A549 (cell line): Measurements from ENCODE around the gene TFE3. TPM values are rescaled to one million over a fixed set of nuclear protein-coding genes. Genes with fewer than 3 reads are reported as not detected.
A peak's percentile ranks its signal among the peaks of the same experiment; 100 is the strongest.

Experiments used
- ATAC-seq, 2 experiments: fragments of 200-7000 bp in 1 of 2; fragments of >200 bp in 1 of 2; cut with Nextera tagmentation in 1 of 2; cut with Tn5 transposase in 1 of 2; 3 replicates each; pipeline versions ENCODE4 v1.8.0 to v1.9.1; 2018 to 2020; ENCODE audit warnings: mild to moderate bottlenecking in 1 of 2, moderate library complexity in 1 of 2
- CTCF ChIA-PET: fragments of 300-600 bp; sonication (Branson Sonifier 250); formaldehyde crosslinking; extraction: SDS; loops from one replicate; lab custom pipeline; 2021; ENCODE audit warnings: antibody characterized with exemption, inconsistent platforms; lab: Yijun Ruan, JAX
- POLR2A ChIA-PET: fragments of 350-600 bp; formaldehyde crosslinking; extraction: SDS; loops from one replicate; lab custom pipeline; 2021; ENCODE audit warnings: antibody characterized with exemption, inconsistent platforms; lab: Yijun Ruan, JAX
- DNase-seq, 2 experiments: peaks; one replicate each; pipeline versions ENCODE4 v3.0.0 to v3.0.0-alpha.2; 2011 to 2016; ENCODE audit warnings: low read depth in 1 of 2, low spot score in 1 of 2
- FAIRE-seq: peaks from 2 replicates; lab custom pipeline; 2011; peaks lifted over from hg19 to GRCh38; lab: Jason Lieb, UNC
- H3K27ac ChIP-seq, 2 experiments: fragments of >200 bp; sonication (Bioruptor Twin); formaldehyde crosslinking; 3 replicates each; pipeline ENCODE4 v1.5.1; 2016 to 2017
- H3K4me1 ChIP-seq: fragments of >200 bp; sonication (Bioruptor Twin); formaldehyde crosslinking; 3 replicates; pipeline ENCODE4 v1.6.1; 2016
- H3K4me2 ChIP-seq: fragments of >200 bp; sonication (Bioruptor Twin); formaldehyde crosslinking; 3 replicates; pipeline ENCODE4 v1.6.1; 2016
- H3K4me3 ChIP-seq: fragments of >200 bp; sonication (Bioruptor Twin); formaldehyde crosslinking; 3 replicates; pipeline ENCODE4 v1.5.1; 2016
- H3K9me3 ChIP-seq: fragments of >200 bp; sonication (Bioruptor Twin); formaldehyde crosslinking; 3 replicates; pipeline ENCODE4 v1.6.1; 2016
- CBX2 ChIP-seq: fragments of 200-600 bp; sonication (generic); IDR thresholded peaks from 2 replicates; pipeline ENCODE4 v1.6.1; 2016; ENCODE audit warnings: low read depth, mild to moderate bottlenecking, borderline replicate concordance
- CBX8 ChIP-seq: fragments of 200-600 bp; sonication (generic); IDR thresholded peaks from 2 replicates; pipeline ENCODE4 v1.6.1; 2016
- CEBPB ChIP-seq, 2 experiments: fragments of >200 bp in 1 of 2; sonication (Bioruptor Twin) in 1 of 2; formaldehyde crosslinking in 1 of 2; IDR thresholded peaks; 2 replicates each; pipeline ENCODE4 v1.6.1; 2012 to 2016
- E2F6 ChIP-seq: IDR thresholded peaks from 2 replicates; pipeline ENCODE4 v1.6.1; 2012; ENCODE audit warnings: low read depth, borderline replicate concordance
- EHF ChIP-seq: fragments of 250-450 bp; sonication (Bioruptor Pico); IDR thresholded peaks from 2 replicates; pipeline ENCODE4 v1.5.0; 2020; ENCODE audit warnings: mild to moderate bottlenecking
- EHMT2 ChIP-seq: fragments of 200-600 bp; sonication (generic); IDR thresholded peaks from 2 replicates; pipeline ENCODE4 v1.6.1; 2016; ENCODE audit warnings: antibody characterized with exemption, low read depth, mild to moderate bottlenecking, moderate library complexity
- ELK1 ChIP-seq: fragments of 150-350 bp; IDR thresholded peaks from 2 replicates; pipeline ENCODE4 v1.6.1; 2014; ENCODE audit warnings: low read depth, mild to moderate bottlenecking, low read length
- EP300 ChIP-seq, 2 experiments: fragments of >200 bp; sonication (Bioruptor Twin); formaldehyde crosslinking; IDR thresholded peaks; 2 replicates in 1 of 2; 3 replicates in 1 of 2; pipeline ENCODE4 v1.6.1; 2016 to 2017
- FOSL2 ChIP-seq, 2 experiments: fragments of 450-650 bp in 1 of 2; fragments of >200 bp in 1 of 2; sonication (Bioruptor Twin) in 1 of 2; formaldehyde crosslinking; IDR thresholded peaks; 2 replicates each; pipeline versions ENCODE4 v1.5.0 to v1.6.1; 2016 to 2020; ENCODE audit warnings: mild to moderate bottlenecking in 1 of 2, moderate library complexity in 1 of 2
- HDAC2 ChIP-seq: fragments of 200-600 bp; sonication (generic); IDR thresholded peaks from 2 replicates; pipeline ENCODE4 v1.6.1; 2016
- HEYL ChIP-seq: fragments of 250-450 bp; sonication (Bioruptor Pico); IDR thresholded peaks from 2 replicates; pipeline ENCODE4 v1.8.0; 2021; ENCODE audit warnings: mild to moderate bottlenecking, moderate library complexity
- HOXA7 ChIP-seq: fragments of 250-450 bp; sonication (Bioruptor Pico); IDR thresholded peaks from 2 replicates; pipeline ENCODE4 v1.5.0; 2020; ENCODE audit warnings: mild to moderate bottlenecking, moderate library complexity
- KDM1A ChIP-seq: fragments of 200-600 bp; sonication (generic); IDR thresholded peaks from 2 replicates; pipeline ENCODE4 v1.6.1; 2016; ENCODE audit warnings: low read depth, mild to moderate bottlenecking
- MAFK ChIP-seq: fragments of 450-650 bp; IDR thresholded peaks from 2 replicates; pipeline ENCODE4 v1.6.1; 2014; ENCODE audit not compliant: partially characterized antibody
- MAZ ChIP-seq: fragments of 150-350 bp; IDR thresholded peaks from 2 replicates; pipeline ENCODE4 v1.6.1; 2014; ENCODE audit warnings: antibody characterized with exemption, low read depth, low read length, borderline replicate concordance
- NFE2L2 ChIP-seq: fragments of 150-350 bp; conservative IDR thresholded peaks from 2 replicates; pipeline ENCODE4 v1.6.1; 2014; ENCODE audit warnings: low read length
- PBX3 ChIP-seq: IDR thresholded peaks from 2 replicates; pipeline ENCODE4 v1.6.1; 2012
- RAD21 ChIP-seq, 2 experiments: fragments of >200 bp in 1 of 2; sonication (Bioruptor Twin) in 1 of 2; formaldehyde crosslinking in 1 of 2; IDR thresholded peaks in 1 of 2; conservative IDR thresholded peaks in 1 of 2; 2 replicates in 1 of 2; 3 replicates in 1 of 2; pipeline ENCODE4 v1.6.1; 2012 to 2018; ENCODE audit warnings: inconsistent platforms in 1 of 2
- RNF2 ChIP-seq: fragments of 200-600 bp; sonication (generic); IDR thresholded peaks from 2 replicates; pipeline ENCODE4 v1.6.1; 2016; ENCODE audit warnings: low read depth, mild to moderate bottlenecking, antibody characterized with exemption, moderate library complexity, borderline replicate concordance
- SREBF2 ChIP-seq: fragments of 450-650 bp; IDR thresholded peaks from 2 replicates; pipeline ENCODE4 v1.6.1; 2014; ENCODE audit warnings: mild to moderate bottlenecking, moderate library complexity
- ZC3H11A ChIP-seq: fragments of 450-650 bp; IDR thresholded peaks from 2 replicates; pipeline ENCODE4 v1.6.1; 2014; ENCODE audit warnings: antibody characterized with exemption, mild to moderate bottlenecking
- ZFP36 ChIP-seq: fragments of 450-650 bp; IDR thresholded peaks from 2 replicates; pipeline ENCODE4 v1.6.1; 2014; ENCODE audit warnings: borderline replicate concordance; ENCODE audit not compliant: partially characterized antibody
- ZSCAN20 ChIP-seq: fragments of 250-450 bp; sonication (Bioruptor Pico); IDR thresholded peaks from 2 replicates; pipeline ENCODE4 v1.8.0; 2022; ENCODE audit warnings: mild to moderate bottlenecking, moderate library complexity
- WGBS: methylation state at CpG from one replicate; pipeline ENCODE4 v1.1.6; 2017; ENCODE audit errors: missing lambda C conversion rate; 5-methylcytosine and 5-hydroxymethylcytosine counted together
- polyA plus RNA-seq, 4 experiments: library from polyadenylated mRNA; depleted of rRNA in 3 of 4; stranded (reverse); fragments of >200 nt; fragmentation: RNase III in 1 of 4; extraction: RNeasy Plus Mini Kit Qiagen cat#74134 plus additional on column Dnase treatment in 1 of 4; gene quantifications; 2 replicates in 3 of 4; 3 replicates in 1 of 4; pipeline ENCODE4 v1.2.3, GENCODE V29; 2011 to 2017
- TF ChIP-seq, protein P1 (sequence below): fragments of 200-600 bp; sonication (generic); IDR thresholded peaks from 2 replicates; pipeline ENCODE4 v1.6.1; 2016; ENCODE audit warnings: antibody characterized with exemption, mild to moderate bottlenecking, moderate library complexity
- TF ChIP-seq, protein P2 (sequence below): fragments of 250-450 bp; sonication (Bioruptor Pico); IDR thresholded peaks from 2 replicates; pipeline ENCODE4 v1.5.0; 2021; ENCODE audit warnings: mild to moderate bottlenecking, moderate library complexity, borderline replicate concordance

The TFE3 gene
- polyA plus RNA-seq, 2 of the 4 experiments (the other 2 are of a cell fraction): 16.1 to 56.3 TPM

GRCh38 chrX:48998391-48998790 lies 44.8 kb downstream of the TFE3 start:
- TF ChIP-seq, protein P1, sequence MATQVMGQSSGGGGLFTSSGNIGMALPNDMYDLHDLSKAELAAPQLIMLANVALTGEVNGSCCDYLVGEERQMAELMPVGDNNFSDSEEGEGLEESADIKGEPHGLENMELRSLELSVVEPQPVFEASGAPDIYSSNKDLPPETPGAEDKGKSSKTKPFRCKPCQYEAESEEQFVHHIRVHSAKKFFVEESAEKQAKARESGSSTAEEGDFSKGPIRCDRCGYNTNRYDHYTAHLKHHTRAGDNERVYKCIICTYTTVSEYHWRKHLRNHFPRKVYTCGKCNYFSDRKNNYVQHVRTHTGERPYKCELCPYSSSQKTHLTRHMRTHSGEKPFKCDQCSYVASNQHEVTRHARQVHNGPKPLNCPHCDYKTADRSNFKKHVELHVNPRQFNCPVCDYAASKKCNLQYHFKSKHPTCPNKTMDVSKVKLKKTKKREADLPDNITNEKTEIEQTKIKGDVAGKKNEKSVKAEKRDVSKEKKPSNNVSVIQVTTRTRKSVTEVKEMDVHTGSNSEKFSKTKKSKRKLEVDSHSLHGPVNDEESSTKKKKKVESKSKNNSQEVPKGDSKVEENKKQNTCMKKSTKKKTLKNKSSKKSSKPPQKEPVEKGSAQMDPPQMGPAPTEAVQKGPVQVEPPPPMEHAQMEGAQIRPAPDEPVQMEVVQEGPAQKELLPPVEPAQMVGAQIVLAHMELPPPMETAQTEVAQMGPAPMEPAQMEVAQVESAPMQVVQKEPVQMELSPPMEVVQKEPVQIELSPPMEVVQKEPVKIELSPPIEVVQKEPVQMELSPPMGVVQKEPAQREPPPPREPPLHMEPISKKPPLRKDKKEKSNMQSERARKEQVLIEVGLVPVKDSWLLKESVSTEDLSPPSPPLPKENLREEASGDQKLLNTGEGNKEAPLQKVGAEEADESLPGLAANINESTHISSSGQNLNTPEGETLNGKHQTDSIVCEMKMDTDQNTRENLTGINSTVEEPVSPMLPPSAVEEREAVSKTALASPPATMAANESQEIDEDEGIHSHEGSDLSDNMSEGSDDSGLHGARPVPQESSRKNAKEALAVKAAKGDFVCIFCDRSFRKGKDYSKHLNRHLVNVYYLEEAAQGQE: no peak
- TF ChIP-seq FOSL2 (IDR thresholded peaks at IDR 0.05): no peak
- TF ChIP-seq FOSL2 (CRISPR knock-in tag; IDR thresholded peaks at IDR 0.05): no peak
- no peak for TF ChIP-seq CEBPB (IDR thresholded peaks at IDR 0.05)
- no peak for TF ChIP-seq HOXA7 (CRISPR knock-in tag)
- no peak for TF ChIP-seq MAZ
- no peak for TF ChIP-seq RNF2
- TF ChIP-seq EHF (CRISPR knock-in tag): no peak
- no peak for TF ChIP-seq NFE2L2
- TF ChIP-seq ZSCAN20 (CRISPR knock-in tag): no peak
- no peak for TF ChIP-seq EP300 (IDR thresholded peaks at IDR 0.05)
- no peak for TF ChIP-seq EHMT2
- no peak for TF ChIP-seq MAFK
- no peak for TF ChIP-seq KDM1A
- TF ChIP-seq CBX2: no peak
- TF ChIP-seq CBX8: no peak
- no peak for TF ChIP-seq HEYL (CRISPR knock-in tag)
- no peak overlapping the region for H3K4me2 ChIP-seq
- ChIA-PET POLR2A (no interaction called here), CTCF (interaction anchor here (1.2 kb wide), 1 partner anchor 45 kb away, joined by 4 read pairs; no protein-coding TSS in a partner anchor)
- ATAC-seq (peak in 1 of 2 experiments; percentile 39; a peak in 3 of 6 replicates), DNase-seq (peak in 1 of 2 experiments; percentile 30), FAIRE-seq (peak; percentile 87)
- WGBS: 75% methylated on average over 4 of the region's 4 CpGs
- H3K27ac ChIP-seq: no peak overlapping the region
- peaks cover 5% of the 10 kb centered on the region; the same call in 1 of the 3 replicates for H3K4me1 ChIP-seq
- no peak overlapping the region for H3K4me3 ChIP-seq
- no peaks in the 10 kb centered on the region for H3K9me3 ChIP-seq

- Histone ChIP-seq H3K27ac (no peak overlapping the region), H3K4me1 (peaks cover 5% of the 10 kb centered on the region; the same call in 1 of the 3 replicates), H3K4me2 (no peak overlapping the region), H3K9me3 (no peaks in the 10 kb centered on the region)
- WGBS: 100% methylated on average over 1 of the region's 1 CpG
- ChIA-PET POLR2A (no interaction called here), CTCF (no interaction called here)
- DNase-seq: no peak
- no peak for ATAC-seq
- no peak for TF ChIP-seq HDAC2
- TF ChIP-seq SREBF2: no peak
- TF ChIP-seq ZSCAN20 (CRISPR knock-in tag): no peak
- no peak for TF ChIP-seq CEBPB (IDR thresholded peaks at IDR 0.05)
- no peak for TF ChIP-seq ELK1
- no peak for TF ChIP-seq RAD21 (conservative IDR thresholded peaks at IDR 0.05 in 1 of 2, IDR thresholded peaks at IDR 0.05 in 1 of 2)
- no peak for TF ChIP-seq E2F6
- no peak for TF ChIP-seq MAZ
- TF ChIP-seq PBX3: no peak
- no peak for TF ChIP-seq ZFP36
- TF ChIP-seq, protein P2, sequence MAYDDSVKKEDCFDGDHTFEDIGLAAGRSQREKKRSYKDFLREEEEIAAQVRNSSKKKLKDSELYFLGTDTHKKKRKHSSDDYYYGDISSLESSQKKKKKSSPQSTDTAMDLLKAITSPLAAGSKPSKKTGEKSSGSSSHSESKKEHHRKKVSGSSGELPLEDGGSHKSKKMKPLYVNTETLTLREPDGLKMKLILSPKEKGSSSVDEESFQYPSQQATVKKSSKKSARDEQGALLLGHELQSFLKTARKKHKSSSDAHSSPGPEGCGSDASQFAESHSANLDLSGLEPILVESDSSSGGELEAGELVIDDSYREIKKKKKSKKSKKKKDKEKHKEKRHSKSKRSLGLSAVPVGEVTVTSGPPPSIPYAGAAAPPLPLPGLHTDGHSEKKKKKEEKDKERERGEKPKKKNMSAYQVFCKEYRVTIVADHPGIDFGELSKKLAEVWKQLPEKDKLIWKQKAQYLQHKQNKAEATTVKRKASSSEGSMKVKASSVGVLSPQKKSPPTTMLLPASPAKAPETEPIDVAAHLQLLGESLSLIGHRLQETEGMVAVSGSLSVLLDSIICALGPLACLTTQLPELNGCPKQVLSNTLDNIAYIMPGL (CRISPR knock-in tag): no peak
- no peak for TF ChIP-seq ZC3H11A
- TF ChIP-seq, all 56 proteins: peak for 0
- no peak overlapping the region for H3K4me3 ChIP-seq
- peak; percentile 86 for FAIRE-seq
Measured at GRCh38 chrX:48997865-48998264, 45.3 kb downstream of the TFE3 start.
